Midbrain (tissue), 1 donor: Measurements from ENCODE around the gene PCDHB1.
"Not testable (repeated sequence)": the region's sequence is repeated elsewhere in the genome, so short reads cannot be mapped to it uniquely, and the experiment has no call there.

Source experiments
- DNase-seq: peaks from one replicate; lab custom pipeline; 2025; lab: John Stamatoyannopoulos, UW

The PCDHB1 gene

DNA sequence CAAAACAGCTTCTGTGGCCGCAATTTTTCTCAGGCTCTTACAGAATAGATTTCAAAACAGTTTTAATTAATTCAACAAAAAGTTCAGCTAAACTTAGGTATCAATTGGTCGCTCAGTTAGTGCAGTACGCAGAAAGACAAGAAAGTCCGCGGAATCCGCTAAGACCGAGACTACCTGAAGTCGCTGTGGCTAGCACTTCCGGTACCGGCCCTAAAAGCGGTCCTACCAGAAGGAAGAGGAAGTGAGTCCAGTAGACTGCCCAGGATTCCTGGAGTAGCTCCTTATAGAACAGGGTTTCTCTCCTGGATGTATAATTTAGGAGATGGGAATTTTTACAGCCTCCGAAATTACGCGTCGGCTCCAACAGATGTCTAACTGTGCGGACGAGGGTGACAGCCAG lies 26.7 kb downstream of the PCDHB1 start:
- DNase-seq = no peak

- DNase-seq = no peak
These were observed 31.1 kb downstream of the PCDHB1 start for GRCh38 chr5:141082228-141082627.

- peak; percentile 57 for DNase-seq
These were observed 33.4 kb downstream of the PCDHB1 start for GRCh38 chr5:141084487-141084989.

DNA sequence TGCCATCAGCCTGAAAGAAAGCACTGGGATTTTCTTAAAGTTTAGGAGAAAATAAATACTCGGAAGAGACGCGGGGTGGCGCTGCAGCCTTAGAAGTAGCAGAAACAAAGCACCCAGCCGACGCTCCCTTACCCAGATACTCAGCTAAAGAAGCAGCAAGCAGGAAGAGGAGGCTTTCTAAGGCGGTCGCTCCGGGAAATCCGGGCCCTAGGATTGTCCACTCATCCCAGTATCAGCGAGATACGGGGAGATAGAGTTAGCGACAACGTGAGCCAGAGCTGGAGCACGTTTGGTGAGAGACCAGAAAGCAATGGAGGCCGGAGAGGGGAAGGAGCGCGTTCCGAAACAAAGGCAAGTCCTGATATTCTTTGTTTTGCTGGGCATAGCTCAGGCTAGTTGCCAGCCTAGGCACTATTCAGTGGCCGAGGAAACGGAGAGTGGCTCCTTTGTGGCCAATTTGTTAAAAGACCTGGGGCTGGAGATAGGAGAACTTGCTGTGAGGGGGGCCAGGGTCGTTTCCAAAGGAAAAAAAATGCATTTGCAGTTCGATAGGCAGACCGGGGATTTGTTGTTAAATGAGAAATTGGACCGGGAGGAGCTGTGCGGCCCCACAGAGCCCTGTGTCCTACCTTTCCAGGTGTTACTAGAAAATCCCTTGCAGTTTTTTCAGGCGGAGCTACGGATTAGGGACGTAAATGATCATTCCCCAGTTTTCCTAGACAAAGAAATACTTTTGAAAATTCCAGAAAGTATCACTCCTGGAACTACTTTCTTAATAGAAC lies 43.5 kb downstream of the PCDHB1 start, which contains the start of gene PCDHB2:
TSS of gene PCDHB2 (plus strand) at position 135 of the 782 bp plus-strand sequence. CDS start at position 311, 176 bp downstream.
- DNase-seq = peak; percentile 49

DNA sequence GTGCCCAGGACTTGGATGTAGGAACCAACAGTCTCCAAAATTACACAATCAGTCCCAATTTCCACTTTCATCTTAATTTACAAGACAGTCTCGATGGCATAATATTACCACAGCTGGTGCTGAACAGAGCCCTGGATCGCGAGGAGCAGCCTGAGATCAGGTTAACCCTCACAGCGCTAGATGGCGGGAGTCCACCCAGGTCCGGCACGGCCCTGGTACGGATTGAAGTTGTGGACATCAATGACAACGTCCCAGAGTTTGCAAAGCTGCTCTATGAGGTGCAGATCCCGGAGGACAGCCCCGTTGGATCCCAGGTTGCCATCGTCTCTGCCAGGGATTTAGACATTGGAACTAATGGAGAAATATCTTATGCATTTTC lies 44.1 kb downstream of the PCDHB1 start:
- DNase-seq = no peak

DNA sequence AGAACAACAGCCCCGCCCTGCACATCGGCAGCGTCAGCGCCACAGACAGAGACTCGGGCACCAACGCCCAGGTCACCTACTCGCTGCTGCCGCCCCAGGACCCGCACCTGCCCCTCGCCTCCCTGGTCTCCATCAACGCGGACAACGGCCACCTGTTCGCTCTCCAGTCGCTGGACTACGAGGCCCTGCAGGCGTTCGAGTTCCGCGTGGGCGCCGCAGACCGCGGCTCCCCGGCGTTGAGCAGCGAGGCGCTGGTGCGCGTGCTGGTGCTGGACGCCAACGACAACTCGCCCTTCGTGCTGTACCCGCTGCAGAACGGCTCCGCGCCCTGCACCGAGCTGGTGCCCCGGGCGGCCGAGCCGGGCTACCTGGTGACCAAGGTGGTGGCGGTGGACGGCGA lies 45.0 kb downstream of the PCDHB1 start:
- DNase-seq = not testable (repeated sequence)

GRCh38 chr5:141096586-141096985 lies 45.4 kb downstream of the PCDHB1 start:
- DNase-seq = not testable (repeated sequence)

- DNase-seq = peak; percentile 30
These were observed 49.1 kb downstream of the PCDHB1 start, which contains the start of gene PCDHB3 for GRCh38 chr5:141100243-141100805. Gene PCDHB3 (plus strand): TSS chr5:141100473. CDS start chr5:141100650, 177 bp downstream.

- DNase-seq = no peak
These were observed 49.9 kb downstream of the PCDHB1 start for GRCh38 chr5:141101059-141101458.

GRCh38 chr5:141102070-141102469 lies 50.9 kb downstream of the PCDHB1 start:
- DNase-seq = not testable (repeated sequence)

- DNase-seq = not testable (repeated sequence)
These were observed 51.3 kb downstream of the PCDHB1 start for GRCh38 chr5:141102471-141102870.

DNA sequence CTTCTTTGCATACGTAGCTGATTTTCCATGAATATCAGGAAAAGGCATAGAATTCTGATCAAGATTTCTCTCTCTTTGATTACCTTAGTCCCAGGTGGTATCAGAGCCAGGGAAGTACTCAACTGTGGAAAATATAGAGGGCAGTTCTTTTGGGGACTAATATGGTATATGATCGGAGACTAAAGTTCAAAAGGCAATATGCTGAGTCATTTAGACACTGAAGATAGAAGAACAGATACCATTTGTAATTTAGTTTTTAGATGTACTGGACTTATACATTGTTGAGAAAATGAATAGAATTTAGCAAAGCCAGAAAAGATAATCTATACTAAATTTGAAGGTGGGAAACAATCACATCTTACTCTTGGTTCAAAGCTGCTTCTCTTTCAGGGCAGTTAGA lies 54.2 kb downstream of the PCDHB1 start:
- DNase-seq = no peak
